Measurements from ENCODE around the gene GNRHR.
"Not testable (repeated sequence)": the region's sequence is repeated elsewhere in the genome, so short reads cannot be mapped to it uniquely, and the experiment has no call there.

The GNRHR gene, protein sequence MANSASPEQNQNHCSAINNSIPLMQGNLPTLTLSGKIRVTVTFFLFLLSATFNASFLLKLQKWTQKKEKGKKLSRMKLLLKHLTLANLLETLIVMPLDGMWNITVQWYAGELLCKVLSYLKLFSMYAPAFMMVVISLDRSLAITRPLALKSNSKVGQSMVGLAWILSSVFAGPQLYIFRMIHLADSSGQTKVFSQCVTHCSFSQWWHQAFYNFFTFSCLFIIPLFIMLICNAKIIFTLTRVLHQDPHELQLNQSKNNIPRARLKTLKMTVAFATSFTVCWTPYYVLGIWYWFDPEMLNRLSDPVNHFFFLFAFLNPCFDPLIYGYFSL

GRCh38 chr4:67754288-67754687 lies at the start of gene GNRHR:
Gene GNRHR, minus strand, starts transcription at chr4:67754388. Its CDS starts 53 bp downstream, at chr4:67754335.
- DNase-seq (ENCODE audit: low read depth in 3 of 3) = no peak

GRCh38 chr4:67796810-67797209 lies 42.6 kb upstream of the GNRHR start:
- DNase-seq (ENCODE audit: low read depth in 3 of 3) = no peak

GRCh38 chr4:67790721-67791120 lies 36.5 kb upstream of the GNRHR start:
- no peak for DNase-seq (ENCODE audit: low read depth in 3 of 3)

DNA sequence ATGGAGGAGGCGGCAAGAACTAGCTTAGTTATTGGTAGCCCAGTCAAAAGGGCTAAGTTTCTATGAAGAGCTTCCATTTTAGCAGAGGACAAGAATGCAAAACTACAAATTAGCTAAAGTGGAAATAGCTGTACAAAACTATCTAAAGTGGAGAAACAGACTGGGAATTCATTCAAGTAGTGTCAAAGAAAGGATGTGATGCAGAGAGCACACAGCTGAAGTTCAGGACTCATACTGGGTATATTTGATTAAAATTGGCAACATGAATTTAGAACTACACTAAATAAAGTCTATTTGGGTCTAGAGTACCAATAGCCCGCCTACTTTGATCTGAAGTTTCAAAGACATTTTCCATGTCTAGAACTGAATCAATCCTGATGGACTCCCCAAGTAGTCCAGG lies 33.1 kb upstream of the GNRHR start:
- no peak for DNase-seq (ENCODE audit: low read depth in 3 of 3)

GRCh38 chr4:67785528-67785927 lies 31.3 kb upstream of the GNRHR start:
- no peak for DNase-seq (ENCODE audit: low read depth in 3 of 3)

- no peak for DNase-seq (ENCODE audit: low read depth in 3 of 3)
Observed at GRCh38 chr4:67779631-67780030, 25.4 kb upstream of the GNRHR start.

- no peak for DNase-seq (ENCODE audit: low read depth in 3 of 3)
Observed at GRCh38 chr4:67776746-67777145, 22.6 kb upstream of the GNRHR start.

- DNase-seq (ENCODE audit: low read depth in 3 of 3) = no peak
Observed at GRCh38 chr4:67770422-67770821, 16.2 kb upstream of the GNRHR start.

GRCh38 chr4:67765928-67766327 lies 11.7 kb upstream of the GNRHR start:
- no peak for DNase-seq (ENCODE audit: low read depth in 3 of 3)

GRCh38 chr4:67765401-67765800 lies 11.2 kb upstream of the GNRHR start:
- no peak for DNase-seq (ENCODE audit: low read depth in 3 of 3)

DNA sequence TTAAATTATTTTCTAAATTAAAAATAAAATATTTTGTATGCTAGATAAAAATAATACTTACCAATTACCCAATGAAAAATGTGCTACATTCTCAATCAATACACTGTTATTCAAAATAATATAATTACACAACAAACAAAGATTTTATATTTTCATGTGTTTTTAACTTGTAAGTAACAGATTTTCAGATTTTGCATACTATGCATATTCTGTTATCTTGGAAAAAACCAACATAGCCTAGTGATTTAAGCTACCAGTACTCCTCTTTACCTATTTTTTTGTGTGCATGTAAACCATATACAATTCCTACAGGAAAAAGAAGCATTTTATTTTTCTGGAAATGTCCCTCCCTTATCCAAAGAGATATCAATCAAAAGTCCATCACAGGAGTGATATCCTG lies 10.0 kb upstream of the GNRHR start:
- no peak for DNase-seq (ENCODE audit: low read depth in 3 of 3)

GRCh38 chr4:67762086-67762485 lies 7.9 kb upstream of the GNRHR start:
- no peak for DNase-seq (ENCODE audit: low read depth in 3 of 3)

GRCh38 chr4:67756991-67757390 lies 2.8 kb upstream of the GNRHR start:
- not testable (repeated sequence) for DNase-seq (ENCODE audit: low read depth in 3 of 3)

- no peak for DNase-seq (ENCODE audit: low read depth in 3 of 3)
Observed at GRCh38 chr4:67755974-67756373, 1.8 kb upstream of the GNRHR start.

GRCh38 chr4:67751260-67751659 lies 2.9 kb downstream of the GNRHR start:
- no peak for DNase-seq (ENCODE audit: low read depth in 3 of 3)

DNA sequence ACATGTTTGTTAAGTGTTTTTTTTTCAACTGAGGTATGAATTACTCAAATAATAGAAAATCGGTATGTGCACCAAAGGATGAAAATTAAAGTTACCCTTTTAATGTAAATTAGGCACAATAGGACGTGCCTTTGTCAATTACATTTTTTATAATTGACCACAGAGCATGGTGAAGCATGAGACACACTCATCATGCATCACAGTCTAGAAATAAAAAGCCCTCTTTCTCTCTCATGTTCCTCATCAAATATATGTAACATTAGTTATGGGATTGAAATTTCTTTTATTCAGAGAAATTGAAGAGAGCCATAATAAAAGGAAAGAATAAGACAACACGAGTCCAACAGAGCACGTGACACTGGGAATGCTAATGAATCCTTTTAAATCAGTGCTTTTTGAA lies 3.5 kb downstream of the GNRHR start:
- no peak for DNase-seq (ENCODE audit: low read depth in 3 of 3)

DNA sequence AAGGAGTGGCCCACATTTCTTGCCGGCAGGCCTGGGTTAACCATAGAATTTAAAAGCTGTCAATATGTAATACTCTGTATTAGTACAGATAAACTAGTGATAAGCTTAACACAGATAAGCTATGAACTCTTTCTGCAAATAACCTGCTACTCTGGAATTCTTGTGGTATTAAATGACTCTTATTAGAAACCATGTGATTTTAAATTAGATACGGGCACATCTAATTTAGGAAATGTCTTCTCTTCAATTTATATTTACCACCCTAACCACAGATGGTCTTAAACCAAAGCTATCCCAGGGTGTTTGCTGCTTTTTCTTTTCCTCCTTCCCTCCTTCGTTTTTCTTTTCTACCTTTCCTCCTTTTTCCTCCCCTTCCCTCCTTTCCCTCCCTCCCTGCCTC lies 4.9 kb downstream of the GNRHR start:
- DNase-seq (ENCODE audit: low read depth in 3 of 3) = no peak

DNA sequence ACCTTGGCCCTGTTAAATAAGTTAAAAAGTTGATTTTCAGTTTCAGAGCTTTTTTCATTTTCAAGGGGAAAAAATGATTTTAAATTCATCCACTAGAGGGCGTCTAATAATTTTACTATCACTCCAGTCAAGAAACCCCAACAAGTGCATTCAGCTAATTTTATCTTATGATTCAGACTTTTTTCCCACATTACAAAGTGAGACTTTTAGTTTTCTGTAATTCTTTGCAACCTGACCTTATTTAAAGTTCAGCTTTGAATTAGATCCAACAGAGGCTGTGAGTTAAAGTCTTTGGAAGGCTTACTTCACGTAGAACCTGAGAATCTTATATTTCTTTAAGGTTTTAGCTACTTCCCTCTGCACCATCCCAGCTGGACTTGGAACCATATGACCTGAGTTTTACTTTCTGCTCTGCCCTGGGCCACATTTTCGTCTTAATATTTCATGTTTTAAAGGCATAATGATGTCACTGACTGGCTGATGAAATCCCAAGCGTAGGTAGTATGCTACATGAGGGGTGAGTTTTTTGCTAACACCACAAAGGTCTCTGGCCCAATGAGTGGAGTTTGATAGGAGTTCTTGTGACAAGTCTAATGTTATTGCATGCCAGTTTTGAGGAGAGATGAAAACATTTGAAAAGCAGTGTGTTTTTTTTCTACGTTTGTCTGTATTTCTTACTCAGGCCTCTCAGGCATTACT lies 7.2 kb downstream of the GNRHR start:
- no peak for DNase-seq (ENCODE audit: low read depth in 3 of 3)

DNA sequence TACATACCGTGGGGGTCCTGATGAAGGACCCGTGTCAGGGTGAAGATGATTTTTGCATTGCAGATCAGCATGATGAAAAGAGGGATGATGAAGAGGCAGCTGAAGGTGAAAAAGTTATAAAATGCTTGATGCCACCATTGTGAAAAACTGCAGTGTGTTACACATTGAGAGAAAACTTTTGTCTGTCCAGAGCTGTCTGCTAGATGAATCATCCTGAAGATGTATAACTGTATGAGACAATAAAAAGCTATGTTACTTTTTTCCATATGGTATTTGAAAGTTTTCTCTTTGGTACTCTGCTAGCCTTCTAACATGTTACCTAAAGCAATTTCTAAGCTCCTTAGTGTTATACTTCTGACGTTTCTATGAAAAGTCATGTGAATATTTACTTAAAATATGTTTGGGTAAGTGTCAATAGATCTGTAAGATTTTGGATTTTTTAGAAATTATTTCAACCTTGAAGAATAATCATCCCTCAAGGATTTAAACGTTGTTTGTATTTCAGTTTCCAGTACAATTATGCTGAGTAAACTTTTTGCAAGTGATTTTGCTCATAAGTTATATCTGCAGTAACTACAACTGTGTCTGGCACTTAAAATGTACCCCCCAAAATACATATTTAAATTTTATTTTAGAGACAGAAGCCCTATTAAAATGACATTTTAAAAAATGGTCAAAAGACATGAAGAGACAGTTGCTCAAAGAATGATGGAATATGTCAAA lies 9.5 kb downstream of the GNRHR start:
- DNase-seq (ENCODE audit: low read depth in 3 of 3) = no peak

DNA sequence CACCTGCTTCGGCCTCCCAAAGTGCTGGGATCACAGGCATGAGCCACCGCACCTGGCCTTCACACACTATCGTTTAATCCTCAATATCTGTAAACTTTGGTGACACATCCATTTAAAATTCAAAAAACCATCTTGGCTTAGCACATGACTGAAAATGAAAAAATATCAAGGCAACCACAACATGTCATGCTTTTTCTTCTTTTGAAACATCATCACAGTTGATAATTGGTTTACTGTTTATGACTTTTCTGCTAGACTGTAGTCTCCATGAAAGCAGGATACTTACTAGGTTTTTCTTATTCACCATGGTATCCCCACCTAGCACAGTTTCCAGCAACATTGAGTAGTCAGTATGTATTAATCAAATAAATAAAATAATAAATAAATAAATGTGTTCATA lies 11.0 kb downstream of the GNRHR start:
- DNase-seq (ENCODE audit: low read depth in 3 of 3) = no peak

DNA sequence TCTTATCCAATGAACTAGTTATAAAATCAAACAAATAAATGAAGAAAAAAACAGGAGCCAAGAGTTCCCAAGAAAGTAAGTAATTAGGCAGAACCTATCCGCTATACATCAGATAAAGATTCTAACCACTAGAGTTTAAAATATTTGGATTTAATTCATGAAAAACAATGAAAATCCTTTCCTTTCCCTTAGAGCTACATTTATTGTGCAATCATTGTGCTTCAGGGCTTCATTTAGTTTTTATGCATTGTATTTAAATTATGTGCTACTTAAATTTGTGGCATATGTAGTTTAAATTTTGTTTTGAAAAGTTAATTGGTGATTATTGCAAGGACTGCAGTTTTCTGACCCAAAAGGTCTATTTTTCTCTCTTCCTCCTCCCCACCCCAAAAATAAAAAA lies 17.9 kb downstream of the GNRHR start:
- DNase-seq (ENCODE audit: low read depth in 3 of 3) = no peak

DNA sequence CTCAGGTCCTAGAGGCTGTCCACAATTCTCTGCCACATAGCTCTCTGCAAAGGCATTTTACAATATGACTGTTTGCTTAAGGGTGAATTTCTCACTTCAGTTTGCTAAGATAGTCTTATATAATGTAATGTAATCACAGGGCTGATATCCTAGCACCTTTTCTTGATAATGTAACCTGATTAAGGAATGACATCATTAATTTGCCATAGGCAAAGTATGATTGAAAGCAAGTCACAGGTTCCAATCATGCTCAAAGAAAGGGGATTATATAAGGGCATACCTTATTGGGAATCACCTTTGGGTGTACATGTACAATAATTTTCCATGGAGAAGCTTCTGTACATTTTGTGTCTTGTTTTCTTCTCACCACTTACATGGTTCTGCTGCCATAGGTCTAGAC lies 18.9 kb downstream of the GNRHR start:
- DNase-seq (ENCODE audit: low read depth in 3 of 3) = no peak

DNA sequence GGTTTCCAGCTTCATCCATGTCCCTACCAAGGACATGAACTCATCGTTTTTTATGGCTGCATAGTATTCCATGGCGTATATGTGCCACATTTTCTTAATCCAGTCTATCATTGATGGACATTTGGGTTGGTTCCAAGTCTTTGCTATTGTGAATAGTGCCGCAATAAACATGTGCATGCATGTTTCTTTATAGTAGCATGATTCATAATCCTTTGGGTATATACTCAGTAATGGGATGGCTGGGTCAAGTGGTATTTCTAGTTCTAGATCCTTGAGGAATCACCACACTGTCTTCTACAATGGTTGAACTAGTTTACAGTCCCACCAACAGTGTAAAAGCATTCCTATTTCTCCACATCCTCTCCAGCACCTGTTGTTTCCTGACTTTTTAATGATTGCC lies 23.7 kb downstream of the GNRHR start:
- not testable (repeated sequence) for DNase-seq (ENCODE audit: low read depth in 3 of 3)

Measured in stimulated activated CD4-positive, alpha-beta T cell treated with anti-CD3 and anti-CD28 coated beads, TNF-alpha, amount 100 ng/mL, for 4 hours (primary cell).